ENCODE data around the gene APLF.

APLF gene

DNA sequence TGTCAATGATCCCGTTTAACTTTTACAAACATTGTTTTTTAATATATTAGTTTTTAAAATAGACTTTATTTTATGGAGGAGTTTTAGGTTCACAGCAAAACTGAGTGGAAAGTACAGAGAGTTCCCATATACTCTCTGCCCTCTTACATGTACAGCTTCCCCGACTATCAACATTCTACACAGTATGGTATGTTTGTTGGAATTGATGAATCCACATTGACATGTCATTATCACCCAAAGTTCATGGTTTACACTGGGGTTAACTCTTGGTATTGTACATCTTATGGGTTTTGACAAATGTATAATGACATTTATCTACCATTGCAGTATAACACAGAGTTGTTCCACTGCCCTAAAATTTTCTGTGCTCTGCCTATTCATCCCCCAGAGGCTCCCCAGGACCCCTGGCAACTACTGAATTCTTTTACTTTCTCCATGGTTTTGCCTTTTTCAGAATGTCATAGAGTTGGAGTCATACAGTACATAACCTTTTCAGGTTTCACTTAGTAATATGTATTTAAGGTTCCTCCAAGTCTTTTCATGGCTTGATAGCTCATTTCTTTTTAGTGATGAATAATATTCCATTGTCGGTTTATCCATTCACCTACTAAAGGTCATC, 5.5 kb downstream of the APLF start:
- intact Hi-C loops (cut with DNase I; ENCODE audit: low total_unique reads): no loop called here
- H3K27ac ChIP-seq: no peak overlapping the region
- H3K4me1 ChIP-seq: peaks cover 0 to 9% (median 4%) of the 10 kb centered on the region in 4 donors
- H3K4me3 ChIP-seq: no peak overlapping the region
- no peaks in the 10 kb centered on the region for H3K27me3 ChIP-seq
- no peaks in the 10 kb centered on the region for H3K9me3 ChIP-seq
- TF ChIP-seq, protein P1, sequence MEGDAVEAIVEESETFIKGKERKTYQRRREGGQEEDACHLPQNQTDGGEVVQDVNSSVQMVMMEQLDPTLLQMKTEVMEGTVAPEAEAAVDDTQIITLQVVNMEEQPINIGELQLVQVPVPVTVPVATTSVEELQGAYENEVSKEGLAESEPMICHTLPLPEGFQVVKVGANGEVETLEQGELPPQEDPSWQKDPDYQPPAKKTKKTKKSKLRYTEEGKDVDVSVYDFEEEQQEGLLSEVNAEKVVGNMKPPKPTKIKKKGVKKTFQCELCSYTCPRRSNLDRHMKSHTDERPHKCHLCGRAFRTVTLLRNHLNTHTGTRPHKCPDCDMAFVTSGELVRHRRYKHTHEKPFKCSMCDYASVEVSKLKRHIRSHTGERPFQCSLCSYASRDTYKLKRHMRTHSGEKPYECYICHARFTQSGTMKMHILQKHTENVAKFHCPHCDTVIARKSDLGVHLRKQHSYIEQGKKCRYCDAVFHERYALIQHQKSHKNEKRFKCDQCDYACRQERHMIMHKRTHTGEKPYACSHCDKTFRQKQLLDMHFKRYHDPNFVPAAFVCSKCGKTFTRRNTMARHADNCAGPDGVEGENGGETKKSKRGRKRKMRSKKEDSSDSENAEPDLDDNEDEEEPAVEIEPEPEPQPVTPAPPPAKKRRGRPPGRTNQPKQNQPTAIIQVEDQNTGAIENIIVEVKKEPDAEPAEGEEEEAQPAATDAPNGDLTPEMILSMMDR (IDR thresholded peaks at IDR 0.05): no peak
- no peak for DNase-seq
- no peaks in the 10 kb centered on the region for H3K36me3 ChIP-seq

DNA sequence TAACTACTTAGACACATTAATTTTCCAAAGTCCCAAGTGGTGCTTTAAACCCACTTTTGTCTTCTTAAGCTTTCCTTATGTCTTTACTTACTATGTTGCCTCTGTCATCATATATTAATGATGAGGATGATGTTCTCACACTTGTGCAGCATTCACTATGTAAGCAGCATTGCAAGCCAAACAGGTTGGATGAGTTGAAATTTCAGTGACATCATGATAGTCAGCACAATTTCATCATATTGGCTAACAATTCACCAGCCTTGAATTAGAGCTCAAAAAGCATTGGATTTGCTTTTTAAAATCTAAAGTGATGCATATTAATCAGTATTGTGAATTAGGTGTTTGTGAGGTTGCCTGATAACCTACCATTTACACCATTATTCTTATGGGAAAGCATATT, 7.7 kb downstream of the APLF start:
- no peaks in the 10 kb centered on the region for H3K36me3 ChIP-seq
- H3K4me3 ChIP-seq: no peak overlapping the region
- H3K27ac ChIP-seq: no peak overlapping the region
- intact Hi-C loops (cut with DNase I; ENCODE audit: low total_unique reads): no loop called here
- DNase-seq: no peak
- TF ChIP-seq, protein P1 (IDR thresholded peaks at IDR 0.05): no peak
- H3K9me3 ChIP-seq: no peaks in the 10 kb centered on the region
- no peaks in the 10 kb centered on the region for H3K4me1 ChIP-seq
- H3K27me3 ChIP-seq: no peaks in the 10 kb centered on the region

DNA sequence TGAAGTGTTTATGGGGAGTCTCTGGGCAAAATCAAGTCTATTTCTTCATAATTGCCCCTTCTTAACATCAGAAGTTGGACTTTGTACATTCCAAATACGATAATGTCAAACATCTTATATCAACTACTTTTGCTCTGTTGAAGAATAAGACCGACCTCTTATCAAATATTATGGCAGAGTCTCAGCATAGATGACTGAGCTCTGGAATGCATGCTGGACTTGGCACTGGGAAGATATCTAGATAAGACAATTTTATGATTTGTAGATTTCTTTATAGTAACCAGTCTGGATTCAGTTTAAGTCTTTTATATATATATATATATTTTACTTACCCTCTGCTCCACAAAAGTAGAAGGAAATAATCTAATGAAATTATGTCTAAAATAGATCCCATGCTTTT, 8.2 kb downstream of the APLF start:
- Histone ChIP-seq H3K9me3 (no peaks in the 10 kb centered on the region), H3K27ac (no peak overlapping the region), H3K27me3 (no peaks in the 10 kb centered on the region), H3K4me1 (no peaks in the 10 kb centered on the region), H3K4me3 (no peak overlapping the region), H3K36me3 (no peaks in the 10 kb centered on the region)
- DNase-seq: no peak
- intact Hi-C loops (cut with DNase I; ENCODE audit: low total_unique reads): no loop called here
- TF ChIP-seq, protein P1 (IDR thresholded peaks at IDR 0.05): no peak

DNA sequence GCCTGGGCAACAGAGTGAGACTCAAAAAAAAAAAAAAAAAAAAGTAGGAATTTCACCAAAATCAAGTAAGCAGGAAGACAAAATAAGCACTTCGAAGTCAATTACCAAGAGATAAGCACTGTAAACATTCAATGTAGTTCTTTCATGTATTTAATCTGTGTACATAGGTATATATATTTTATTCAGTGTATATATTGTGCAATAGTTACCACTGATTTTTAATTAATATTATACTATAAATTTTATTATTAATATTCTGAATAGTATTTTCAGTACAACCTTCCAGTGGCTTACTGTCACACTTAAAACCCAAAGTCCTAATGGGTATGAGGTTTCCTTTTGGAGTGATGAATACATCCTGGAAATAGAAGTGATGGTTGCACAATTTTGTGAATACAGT, 9.1 kb downstream of the APLF start:
- no peaks in the 10 kb centered on the region for H3K9me3 ChIP-seq
- no peaks in the 10 kb centered on the region for H3K4me1 ChIP-seq

DNA sequence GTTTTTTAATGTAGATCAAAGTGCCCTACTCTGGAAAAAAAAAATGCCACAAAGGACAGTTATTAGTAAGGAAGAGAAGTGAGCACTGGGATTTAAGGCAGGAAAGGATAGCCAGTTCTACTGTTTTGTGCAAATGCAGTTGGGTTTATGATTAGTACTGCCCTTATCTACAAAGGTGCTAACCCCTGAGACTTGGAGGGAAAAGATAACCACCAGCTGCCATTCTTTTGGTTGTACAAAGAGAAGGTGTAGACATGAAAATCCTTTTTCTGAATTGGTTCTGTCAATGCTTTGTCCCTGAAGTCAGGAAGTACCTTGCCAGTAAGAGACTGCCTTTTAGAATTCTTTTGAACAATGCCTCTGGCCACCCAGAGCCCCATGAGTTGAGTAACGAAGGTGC, 11.3 kb downstream of the APLF start:
- H3K9me3 ChIP-seq: no peaks in the 10 kb centered on the region
- H3K4me1 ChIP-seq: no peaks in the 10 kb centered on the region
- H3K36me3 ChIP-seq: no peaks in the 10 kb centered on the region
- DNase-seq: no peak
- H3K27ac ChIP-seq: no peak overlapping the region
- intact Hi-C loops (cut with DNase I; ENCODE audit: low total_unique reads): no loop called here
- H3K27me3 ChIP-seq: no peaks in the 10 kb centered on the region
- TF ChIP-seq, protein P1 (IDR thresholded peaks at IDR 0.05): no peak
- H3K4me3 ChIP-seq: no peak overlapping the region

More for the DNA sequence above, 9.1 kb downstream of the APLF start:
- TF ChIP-seq, protein P1 (IDR thresholded peaks at IDR 0.05): no peak
- DNase-seq: no peak
- no peaks in the 10 kb centered on the region for H3K27me3 ChIP-seq
- no peak overlapping the region for H3K4me3 ChIP-seq
- H3K36me3 ChIP-seq: no peaks in the 10 kb centered on the region
- intact Hi-C loops (cut with DNase I; ENCODE audit: low total_unique reads): no loop called here
- no peak overlapping the region for H3K27ac ChIP-seq
